Activated T-helper 1 cell treated with Interleukin-2 at 50 U/mL for 16 hours (primary cell): ENCODE measurements around the gene CYP2J2.
"Not testable (repeated sequence)": the region's sequence is repeated elsewhere in the genome, so short reads cannot be mapped to it uniquely, and the experiment has no call there.

Experiments used
- DNase-seq: peaks from one replicate; pipeline ENCODE4 v3.0.0-alpha.2; 2020; ENCODE audit warnings: low read depth

The CYP2J2 gene

GRCh38 chr1:59917785-59918180 is 8.8 kb downstream of the CYP2J2 start:
- DNase-seq: no peak

DNA sequence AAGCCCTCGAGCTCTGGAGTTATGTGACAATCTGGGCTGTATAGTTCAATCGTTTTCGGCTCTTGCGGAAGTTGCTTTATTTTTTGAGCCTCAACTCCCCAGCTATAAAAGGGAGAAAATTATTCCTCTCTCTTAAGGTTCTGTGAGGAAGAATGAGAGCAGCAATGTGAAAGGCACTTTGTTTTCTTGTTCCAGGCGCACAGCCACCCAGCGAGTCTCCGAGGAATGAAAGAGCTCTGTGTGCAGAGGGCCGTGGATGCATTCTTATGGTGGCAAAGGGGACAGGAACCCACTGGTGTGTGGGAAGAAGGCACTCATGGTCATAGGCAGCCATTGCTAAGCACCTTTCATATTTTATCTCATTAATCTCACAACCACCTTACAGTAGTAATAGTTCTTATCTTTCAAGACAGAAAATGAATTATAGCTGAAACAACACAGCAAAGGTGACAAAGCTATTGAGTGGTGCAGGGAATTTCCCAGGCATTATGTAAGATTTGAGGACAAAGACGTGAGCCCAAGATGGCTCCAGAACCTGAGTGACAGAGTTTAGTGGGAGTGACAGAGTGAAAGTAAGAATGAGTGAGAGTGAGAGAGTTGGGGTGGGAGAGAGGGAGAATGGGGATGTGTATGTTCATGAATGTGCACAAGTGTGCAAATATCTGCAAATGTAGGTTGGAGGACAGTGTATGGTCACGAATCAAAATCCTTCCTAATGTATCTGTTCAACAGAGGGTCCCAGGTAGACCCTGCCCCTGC is 9.4 kb downstream of the CYP2J2 start:
- no peak for DNase-seq

GRCh38 chr1:59915516-59915915 is 11.1 kb downstream of the CYP2J2 start:
- no peak for DNase-seq

DNA sequence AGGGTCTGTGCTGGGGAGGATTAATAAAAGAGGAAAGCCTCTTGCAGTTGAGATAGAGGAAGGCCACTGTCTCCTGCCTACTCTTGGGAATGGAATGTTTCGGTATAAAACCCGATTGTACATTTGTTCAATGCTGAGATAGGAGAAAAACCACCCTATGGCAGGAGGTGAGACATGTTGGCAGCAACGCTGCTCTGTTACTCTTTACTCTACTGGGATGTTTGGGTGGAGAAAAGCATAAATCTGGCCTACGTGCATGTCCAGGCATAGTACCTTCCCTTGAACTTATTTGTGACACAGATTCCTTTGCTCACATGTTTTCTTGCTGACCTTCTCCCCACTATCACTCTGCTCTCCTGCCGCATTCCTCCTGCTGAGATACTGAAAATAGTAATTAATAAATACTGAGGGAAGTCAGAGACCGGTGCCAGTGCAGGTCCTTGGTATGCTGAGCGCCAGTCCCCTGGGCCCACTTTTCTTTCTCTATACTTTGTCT is 11.7 kb downstream of the CYP2J2 start:
- not testable (repeated sequence) for DNase-seq

- no peak for DNase-seq
Observed at GRCh38 chr1:59908682-59909081, 17.9 kb downstream of the CYP2J2 start.

DNA sequence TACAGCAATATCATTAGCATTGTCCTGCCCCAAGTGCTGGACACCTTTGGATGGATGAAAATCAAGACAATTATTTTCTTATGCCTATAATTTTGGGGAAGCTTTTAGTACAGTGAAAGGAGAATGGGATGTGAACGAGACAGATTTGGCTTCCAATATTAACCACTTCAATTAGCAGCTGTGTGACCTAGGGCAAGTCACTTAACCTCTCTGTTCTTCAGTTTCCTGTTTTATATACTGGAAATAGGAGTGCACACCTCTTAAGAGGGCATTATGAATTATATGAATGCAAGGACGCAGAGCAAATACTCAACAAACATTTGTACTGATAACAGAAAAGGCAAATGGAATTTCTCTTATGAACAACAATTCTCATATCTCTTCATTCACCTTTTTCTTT is 18.5 kb downstream of the CYP2J2 start:
- DNase-seq: no peak

DNA sequence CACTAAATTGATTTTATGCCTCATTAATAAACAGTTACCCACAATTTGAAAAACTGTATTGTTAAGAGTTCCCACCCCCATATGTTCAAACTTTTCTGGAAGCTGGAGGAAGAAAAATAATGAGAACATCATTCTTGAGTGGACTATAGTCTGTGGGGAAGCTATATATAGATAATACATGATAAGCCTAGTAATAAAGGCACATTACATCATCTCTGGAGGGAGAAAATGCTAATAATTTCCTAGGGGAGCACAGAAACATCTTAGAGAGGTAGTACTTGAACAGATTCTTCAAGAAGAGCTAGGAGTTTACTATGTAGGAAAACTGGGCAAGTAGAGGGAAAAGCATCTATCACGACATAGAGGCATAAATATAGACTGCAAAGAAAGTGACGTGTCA is 19.6 kb downstream of the CYP2J2 start:
- no peak for DNase-seq

DNA sequence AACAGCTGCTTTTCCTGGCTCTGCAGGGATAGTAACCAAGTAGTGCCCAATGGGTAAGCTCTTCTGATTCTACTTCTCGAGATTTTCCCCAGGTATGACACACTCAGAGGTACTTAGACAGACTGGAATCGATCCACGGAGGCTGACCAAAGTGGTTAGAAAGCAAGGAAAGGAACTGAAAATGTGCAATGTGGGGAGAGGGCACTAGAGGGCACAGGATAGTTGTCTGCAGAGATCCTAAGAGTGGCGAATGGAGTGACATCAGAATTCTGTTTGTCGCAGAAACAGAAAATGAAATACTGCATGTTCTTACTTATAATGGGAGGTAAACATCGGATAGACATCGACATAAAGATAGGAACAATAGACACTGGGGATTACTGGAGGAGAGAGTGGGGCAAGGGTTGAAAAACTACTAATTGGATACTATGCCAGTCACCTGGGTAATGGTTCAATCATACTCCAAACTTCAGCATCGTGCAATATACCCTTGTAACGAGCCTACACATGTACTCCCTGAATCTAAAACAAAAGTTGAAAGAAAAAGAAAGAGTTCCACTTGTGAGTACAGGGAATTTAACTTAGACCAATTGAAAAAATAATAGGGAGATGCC is 23.3 kb downstream of the CYP2J2 start:
- no peak for DNase-seq

GRCh38 chr1:59901770-59902388 is 24.7 kb downstream of the CYP2J2 start:
- no peak for DNase-seq

- no peak for DNase-seq
Observed at GRCh38 chr1:59900640-59901039, 25.9 kb downstream of the CYP2J2 start.

DNA sequence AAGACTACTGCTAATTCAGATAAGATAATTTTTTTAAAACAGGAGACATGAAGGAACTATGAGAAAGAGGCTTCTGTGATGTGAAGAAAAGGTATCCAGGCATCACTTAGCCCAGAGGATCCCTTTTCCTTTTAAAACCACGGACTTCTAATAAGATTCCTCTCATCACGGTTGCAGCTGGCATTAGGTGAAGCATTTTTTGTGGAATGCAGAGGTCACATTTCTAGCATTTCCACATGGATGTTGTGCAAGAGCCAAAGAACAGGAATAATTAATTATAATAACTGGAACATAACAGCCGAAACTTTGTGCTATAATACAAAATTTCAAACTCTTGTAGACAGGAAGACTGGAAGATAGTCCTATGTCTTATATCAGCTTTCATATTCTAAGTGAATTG is 27.6 kb downstream of the CYP2J2 start:
- no peak for DNase-seq

GRCh38 chr1:59897165-59897564 is 29.4 kb downstream of the CYP2J2 start:
- no peak for DNase-seq

DNA sequence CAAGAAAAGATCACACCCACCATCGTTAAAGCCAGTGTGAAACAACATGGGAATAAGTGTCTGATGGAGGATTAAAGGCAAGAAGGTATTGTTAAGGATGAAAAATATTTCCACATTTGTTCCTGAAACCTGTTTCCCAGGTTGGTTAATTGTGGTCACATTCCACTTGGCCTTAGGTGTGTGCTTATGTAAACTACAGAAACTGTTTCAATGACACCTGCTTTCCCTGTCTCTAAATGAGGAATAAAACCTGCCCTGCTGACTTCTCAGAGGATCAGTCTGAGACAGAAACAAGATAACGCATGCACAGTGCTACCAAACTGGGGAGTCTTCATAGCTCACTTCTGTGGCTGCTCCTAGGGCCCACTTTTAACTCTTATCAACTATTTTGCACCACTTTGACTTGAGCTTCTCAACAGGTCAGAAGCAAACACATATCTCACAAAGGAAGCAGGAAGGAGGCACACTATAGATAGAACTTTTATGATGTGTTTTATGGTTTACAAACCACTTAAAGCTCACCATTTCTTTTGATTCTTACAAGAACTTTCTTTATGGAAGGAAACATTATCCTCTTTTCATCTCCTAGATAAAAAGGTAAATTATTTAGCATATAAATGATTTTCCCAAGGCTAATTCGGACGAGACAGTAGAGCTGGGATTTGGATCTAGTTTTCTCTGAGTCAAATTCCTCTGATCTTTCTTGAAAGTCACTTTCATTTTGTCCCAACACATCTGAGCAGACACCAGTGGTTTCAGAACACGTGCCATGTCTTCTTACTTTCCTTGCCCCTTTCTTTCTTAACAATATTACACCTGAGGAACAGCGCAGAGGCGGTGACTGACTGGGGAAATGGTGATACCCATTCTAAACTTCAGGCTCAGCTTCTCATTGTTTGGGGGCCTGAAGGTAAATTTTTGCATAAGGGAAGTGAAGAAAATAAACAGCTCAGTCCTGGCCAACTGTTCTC is 33.4 kb downstream of the CYP2J2 start:
- DNase-seq: no peak

DNA sequence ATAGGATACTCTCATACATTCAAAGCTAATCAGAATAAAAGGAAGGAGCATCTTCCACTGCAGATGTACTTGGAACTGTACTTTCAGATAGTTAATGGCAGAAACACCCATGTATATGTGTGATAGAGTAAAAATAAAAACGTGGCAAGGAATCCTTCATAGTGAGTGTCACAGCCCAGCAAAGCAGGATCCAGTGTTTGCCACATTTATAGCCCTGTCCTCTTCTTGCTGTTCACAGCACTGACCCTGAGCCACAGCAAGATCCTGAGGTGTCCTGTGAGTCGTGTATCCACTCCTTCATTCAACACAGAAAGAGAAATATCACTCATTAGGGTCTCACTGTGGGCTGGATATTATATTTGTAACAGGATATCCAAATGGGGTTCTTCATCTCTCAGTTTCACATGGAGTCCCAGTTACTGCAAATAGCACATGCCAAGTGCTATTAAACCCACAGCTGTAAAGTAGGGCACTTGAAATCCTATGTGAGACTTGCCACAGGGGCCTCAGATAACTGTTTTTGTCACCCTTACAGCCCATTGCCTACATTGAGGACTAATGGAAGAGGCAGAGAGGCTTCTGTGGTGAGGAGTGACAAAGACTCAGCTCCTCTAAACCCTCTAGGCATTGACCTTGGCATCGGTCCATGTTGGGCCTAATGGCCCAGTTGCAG is 41.3 kb downstream of the CYP2J2 start:
- no peak for DNase-seq

DNA sequence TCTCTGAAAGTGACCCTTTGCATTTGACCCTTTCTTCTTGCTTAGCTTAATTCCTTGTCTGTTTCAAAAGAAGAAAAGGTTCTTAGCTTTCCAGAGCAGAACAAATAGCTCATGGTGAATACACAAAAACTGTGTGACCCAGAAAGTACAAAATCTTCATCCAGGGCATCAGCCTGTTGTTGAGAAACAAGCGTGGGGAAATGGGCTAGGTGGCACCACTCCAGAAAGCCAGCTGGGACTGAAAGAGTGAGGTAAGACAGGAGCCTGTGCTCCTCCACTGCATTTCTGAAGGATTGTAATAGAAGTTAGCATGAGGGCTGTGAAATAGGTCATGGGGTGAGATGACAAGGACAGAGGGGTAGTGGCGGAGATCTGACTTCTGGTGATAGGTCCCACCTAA is 45.8 kb downstream of the CYP2J2 start:
- no peak for DNase-seq

DNA sequence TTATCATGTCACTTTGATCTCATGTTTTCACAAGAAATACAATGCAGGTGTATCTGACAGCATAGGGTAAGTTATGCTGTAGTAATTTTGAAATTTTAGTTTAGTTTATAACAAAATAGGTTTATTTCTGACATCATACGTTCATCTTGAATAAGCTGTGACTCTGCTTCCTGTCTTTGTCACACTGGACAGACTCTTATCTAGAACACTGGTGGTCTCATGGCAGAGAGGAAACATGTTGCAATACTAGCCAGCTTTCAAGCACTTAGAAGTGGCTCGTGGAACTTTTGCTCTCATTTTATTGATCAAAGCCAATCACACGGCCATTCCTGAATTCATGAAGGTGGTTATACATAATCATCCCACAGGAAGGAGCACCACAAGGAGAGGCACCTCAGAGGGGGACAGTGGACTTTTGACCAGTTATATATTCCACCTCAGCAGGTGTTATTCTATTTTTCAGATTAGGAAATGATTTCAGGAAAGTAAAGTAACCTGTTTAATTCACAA is 46.5 kb downstream of the CYP2J2 start:
- no peak for DNase-seq

DNA sequence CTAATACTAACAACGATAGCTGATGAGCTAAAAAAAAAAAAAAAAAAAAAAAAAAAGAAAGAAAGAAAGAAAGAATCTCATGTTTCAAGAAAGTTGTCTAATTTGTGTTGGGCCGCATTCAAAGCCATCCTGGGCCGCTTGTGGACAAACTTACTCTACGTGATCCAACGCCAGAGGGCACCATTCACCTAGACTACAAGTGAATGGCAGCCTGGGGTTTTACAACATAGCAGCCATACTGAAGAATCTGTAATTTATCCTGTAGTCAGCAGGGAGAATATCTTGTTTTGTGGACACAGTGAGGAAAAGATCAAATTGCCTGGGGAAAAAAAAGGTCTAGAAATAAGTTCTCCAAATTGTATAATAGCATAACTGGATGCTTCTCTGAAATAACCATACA is 47.0 kb downstream of the CYP2J2 start:
- DNase-seq: no peak

- no peak for DNase-seq
Observed at GRCh38 chr1:59878370-59878769, 48.2 kb downstream of the CYP2J2 start.

- DNase-seq: no peak
Observed at GRCh38 chr1:59877108-59877682, 49.4 kb downstream of the CYP2J2 start.

DNA sequence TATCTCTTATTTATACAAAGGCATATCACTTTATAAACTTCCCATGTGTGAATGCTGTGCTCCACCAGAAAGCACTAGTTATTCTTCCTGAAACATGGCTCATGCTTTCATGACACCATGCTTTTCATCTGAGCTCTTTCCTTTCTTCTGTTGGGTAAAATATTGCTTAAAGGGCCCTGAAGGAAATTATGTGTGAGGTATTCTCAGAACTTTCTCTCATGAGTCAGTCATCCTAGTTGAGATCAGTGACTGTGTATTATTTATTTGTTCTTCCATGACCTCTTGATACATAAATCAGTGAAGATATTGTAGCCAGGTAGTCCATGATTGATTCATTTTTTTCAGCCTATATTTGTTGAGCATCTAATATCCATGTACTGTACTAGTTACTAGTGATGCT is 54.8 kb downstream of the CYP2J2 start:
- no peak for DNase-seq

DNA sequence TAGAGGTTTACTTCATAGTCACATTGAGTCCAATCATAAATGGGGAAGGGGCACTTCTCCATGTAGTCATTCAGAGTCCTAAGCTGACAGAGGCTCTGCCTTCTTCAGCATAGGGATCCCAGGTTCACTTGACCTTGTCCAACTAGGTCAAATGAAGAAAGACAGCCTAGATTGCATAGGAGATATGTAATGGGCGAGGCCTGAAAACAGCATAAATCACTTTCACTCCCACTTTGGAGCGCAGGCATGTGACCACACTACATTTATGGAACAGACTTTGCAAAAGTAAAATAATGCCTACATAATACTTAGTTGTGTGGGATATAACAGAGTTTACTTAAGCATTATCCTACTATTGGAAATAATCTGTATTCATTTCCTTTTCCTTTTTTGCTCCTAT is 60.1 kb downstream of the CYP2J2 start:
- DNase-seq: no peak
